SK-N-MC (cell line): ENCODE data around the gene COPS9.

Experiments
- DNase-seq: peaks from one replicate; pipeline ENCODE4 v3.0.0-alpha.2; 2011; ENCODE audit warnings: low read depth, low spot score
- H3K27ac ChIP-seq: fragments of 200-600 bp; sonication (generic); 2 replicates; pipeline ENCODE4 v1.5.1; 2016; ENCODE audit warnings: mixed run types
- H3K36me3 ChIP-seq: fragments of 200-600 bp; sonication (generic); 2 replicates; pipeline ENCODE4 v1.6.1; 2017; ENCODE audit warnings: antibody characterized with exemption, low read length, mixed read lengths; ENCODE audit not compliant: insufficient read depth
- H3K4me3 ChIP-seq: fragments of 200-600 bp; sonication (generic); 2 replicates; pipeline ENCODE4 v1.5.1; 2016
- H3K9ac ChIP-seq: fragments of 200-600 bp; sonication (generic); 2 replicates; pipeline ENCODE4 v1.8.0; 2017; ENCODE audit warnings: mixed run types, mixed read lengths; ENCODE audit not compliant: insufficient read length
- H3K9me3 ChIP-seq: fragments of 200-600 bp; sonication (generic); 2 replicates; pipeline ENCODE4 v1.6.1; 2017; ENCODE audit warnings: low read depth, mild to moderate bottlenecking, antibody characterized with exemption, low read length, moderate library complexity, mixed read lengths
- EZH2 ChIP-seq: fragments of 200-600 bp; sonication (generic); IDR thresholded peaks from one replicate; pipeline ENCODE4 v1.6.1; 2017; ENCODE audit warnings: antibody characterized with exemption
- FOXP2 ChIP-seq: optimal IDR thresholded peaks from 2 replicates; pipeline ENCODE3; 2011; ENCODE audit warnings: mild to moderate bottlenecking, moderate library complexity; ENCODE audit not compliant: insufficient read depth; ENCODE audit errors: extremely low read length, control extremely low read depth
- POLR2AphosphoS5 ChIP-seq: IDR thresholded peaks from 2 replicates; pipeline ENCODE4 v1.6.1; 2012; ENCODE audit warnings: mild to moderate bottlenecking, low read depth, low read length, borderline replicate concordance

Gene COPS9

DNA sequence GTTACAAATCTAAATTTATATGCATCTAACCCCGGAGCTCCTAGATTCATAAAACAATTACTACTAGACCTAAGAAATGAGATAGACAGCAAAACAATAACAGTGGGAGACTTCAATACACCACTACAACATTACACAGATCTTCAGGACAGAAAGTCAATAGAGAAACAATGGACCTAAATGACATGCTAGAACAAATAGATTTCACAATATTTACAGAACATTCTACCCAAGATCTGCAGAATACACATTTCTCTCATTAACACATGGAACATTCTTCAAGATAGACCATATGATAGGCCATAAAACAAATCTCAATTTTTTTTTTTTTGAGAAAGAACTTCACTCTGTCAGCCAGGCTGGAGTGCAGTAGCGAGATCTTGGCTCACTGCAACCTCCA lies 37.8 kb downstream of the COPS9 start:
- no peak for DNase-seq
- H3K9me3 ChIP-seq = no peaks in the 10 kb centered on the region
- no peak overlapping the region for H3K27ac ChIP-seq
- TF ChIP-seq FOXP2 (no peak), EZH2 (no peak), POLR2AphosphoS5 (no peak)
- H3K9ac ChIP-seq = no peak overlapping the region
- no peak overlapping the region for H3K4me3 ChIP-seq
- H3K36me3 ChIP-seq = no peaks in the 10 kb centered on the region

DNA sequence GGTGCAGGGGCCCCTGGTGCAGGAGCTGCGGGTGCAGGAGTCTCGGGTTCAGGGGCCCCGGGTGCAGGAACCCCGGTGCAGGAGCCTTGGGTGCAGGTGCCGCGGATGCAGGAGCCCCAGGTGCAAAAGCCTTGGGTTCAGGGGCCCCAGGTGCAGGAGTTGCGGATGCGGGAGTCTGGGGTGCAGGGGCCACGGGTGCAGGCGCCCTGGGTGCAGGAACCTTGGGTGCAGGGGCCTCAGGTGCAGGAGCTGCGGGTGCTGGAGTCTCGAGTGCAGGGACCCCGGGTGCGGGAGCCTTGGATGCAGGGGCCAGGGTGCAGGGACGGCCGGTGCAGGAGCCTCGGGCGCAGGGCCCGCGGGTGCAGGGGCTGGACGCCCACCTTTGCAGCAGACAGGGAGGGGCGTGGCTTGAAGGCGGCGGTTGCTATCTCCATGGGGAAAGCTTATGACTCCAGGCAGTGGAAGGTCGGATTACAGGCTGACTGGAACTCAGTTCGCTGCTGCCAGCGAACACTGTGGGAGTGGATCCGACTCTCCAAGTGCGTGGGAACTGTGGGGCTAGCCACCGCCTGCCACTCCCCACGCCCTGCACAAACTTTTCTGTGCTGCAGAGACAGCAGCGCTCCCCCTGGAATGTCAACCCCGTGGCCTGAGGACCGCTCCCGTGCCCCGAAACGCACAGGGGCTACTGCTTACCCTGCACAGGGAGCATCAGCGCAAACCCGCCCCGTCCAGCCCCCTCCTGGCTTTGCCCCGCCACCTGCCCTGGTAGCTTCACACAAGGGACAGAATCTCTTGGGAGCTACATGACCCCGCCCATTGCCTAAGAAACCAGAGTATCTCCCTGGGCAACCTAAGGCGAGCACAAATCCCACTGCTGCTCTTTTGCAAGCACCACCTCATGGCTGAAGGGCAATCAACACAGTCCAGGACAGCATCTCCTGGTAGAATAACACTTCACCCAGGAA lies 40.3 kb downstream of the COPS9 start:
- no peak overlapping the region for H3K27ac ChIP-seq
- no peak overlapping the region for H3K9ac ChIP-seq
- DNase-seq = no peak
- TF ChIP-seq FOXP2 (no peak), EZH2 (no peak), POLR2AphosphoS5 (no peak)
- no peaks in the 10 kb centered on the region for H3K36me3 ChIP-seq
- H3K9me3 ChIP-seq = no peaks in the 10 kb centered on the region
- no peak overlapping the region for H3K4me3 ChIP-seq

DNA sequence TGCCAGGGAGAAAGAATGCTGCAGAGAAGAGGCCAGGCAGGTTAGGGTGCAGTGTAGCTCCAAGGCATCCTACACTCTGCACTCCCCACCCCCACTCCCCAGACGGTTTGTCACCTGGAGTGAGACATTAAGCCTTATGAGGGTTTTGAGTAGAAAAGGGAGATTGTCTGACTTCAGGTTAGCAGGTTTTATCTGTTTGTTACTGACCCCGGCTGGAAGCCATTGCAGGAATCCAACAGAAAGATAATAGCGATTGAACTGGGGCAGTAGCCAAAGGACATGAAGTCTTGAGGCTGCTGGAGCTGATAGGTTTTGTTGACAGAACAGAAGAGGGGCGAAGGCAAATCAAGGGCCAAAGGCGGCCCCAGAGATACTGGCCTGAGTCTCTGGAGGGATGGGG lies 46.8 kb downstream of the COPS9 start:
- no peaks in the 10 kb centered on the region for H3K9me3 ChIP-seq
- TF ChIP-seq EZH2 (no peak), FOXP2 (no peak), POLR2AphosphoS5 (no peak)
- no peak for DNase-seq
- no peaks in the 10 kb centered on the region for H3K36me3 ChIP-seq
- H3K9ac ChIP-seq = no peak overlapping the region
- H3K4me3 ChIP-seq = no peak overlapping the region
- H3K27ac ChIP-seq = no peak overlapping the region

DNA sequence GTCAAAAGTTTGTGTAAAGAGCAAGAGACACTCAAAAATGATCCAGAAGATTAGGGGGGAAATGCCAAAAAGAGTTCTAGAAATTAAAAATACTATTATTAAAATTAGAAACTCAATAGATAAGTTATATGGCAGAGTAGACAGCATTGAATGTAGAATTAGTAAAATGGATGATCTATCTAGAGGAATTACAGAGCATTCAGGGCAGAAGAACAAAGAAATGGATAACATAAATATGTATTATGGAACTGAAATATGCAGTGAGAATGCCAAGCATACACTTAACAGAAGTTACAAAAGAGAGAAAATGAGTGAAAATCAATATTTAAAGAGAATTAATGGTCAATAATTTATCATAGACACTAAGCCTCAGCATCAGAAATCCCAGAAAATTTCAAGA lies 49.5 kb downstream of the COPS9 start:
- H3K36me3 ChIP-seq = no peaks in the 10 kb centered on the region
- no peaks in the 10 kb centered on the region for H3K9me3 ChIP-seq
- H3K4me3 ChIP-seq = no peak overlapping the region

More for the DNA sequence above, 49.5 kb downstream of the COPS9 start:
- Histone ChIP-seq H3K9ac (no peak overlapping the region), H3K27ac (no peak overlapping the region)
- no peak for TF ChIP-seq POLR2AphosphoS5
- TF ChIP-seq FOXP2 = no peak
- TF ChIP-seq EZH2 = no peak
- no peak for DNase-seq
